ENCODE measurements around the gene TUBG2. TPM values are rescaled to one million over a fixed set of nuclear protein-coding genes. Genes with fewer than 3 reads are reported as not detected.
A peak's percentile ranks its signal among the peaks of the same experiment; 100 is the strongest.
"Not testable (repeated sequence)": the region's sequence is repeated elsewhere in the genome, so short reads cannot be mapped to it uniquely, and the experiment has no call there.

Gene TUBG2
- polyA plus RNA-seq, 1 of the 3 experiments (the other 2 are of a cell fraction), result 33.9 TPM

DNA sequence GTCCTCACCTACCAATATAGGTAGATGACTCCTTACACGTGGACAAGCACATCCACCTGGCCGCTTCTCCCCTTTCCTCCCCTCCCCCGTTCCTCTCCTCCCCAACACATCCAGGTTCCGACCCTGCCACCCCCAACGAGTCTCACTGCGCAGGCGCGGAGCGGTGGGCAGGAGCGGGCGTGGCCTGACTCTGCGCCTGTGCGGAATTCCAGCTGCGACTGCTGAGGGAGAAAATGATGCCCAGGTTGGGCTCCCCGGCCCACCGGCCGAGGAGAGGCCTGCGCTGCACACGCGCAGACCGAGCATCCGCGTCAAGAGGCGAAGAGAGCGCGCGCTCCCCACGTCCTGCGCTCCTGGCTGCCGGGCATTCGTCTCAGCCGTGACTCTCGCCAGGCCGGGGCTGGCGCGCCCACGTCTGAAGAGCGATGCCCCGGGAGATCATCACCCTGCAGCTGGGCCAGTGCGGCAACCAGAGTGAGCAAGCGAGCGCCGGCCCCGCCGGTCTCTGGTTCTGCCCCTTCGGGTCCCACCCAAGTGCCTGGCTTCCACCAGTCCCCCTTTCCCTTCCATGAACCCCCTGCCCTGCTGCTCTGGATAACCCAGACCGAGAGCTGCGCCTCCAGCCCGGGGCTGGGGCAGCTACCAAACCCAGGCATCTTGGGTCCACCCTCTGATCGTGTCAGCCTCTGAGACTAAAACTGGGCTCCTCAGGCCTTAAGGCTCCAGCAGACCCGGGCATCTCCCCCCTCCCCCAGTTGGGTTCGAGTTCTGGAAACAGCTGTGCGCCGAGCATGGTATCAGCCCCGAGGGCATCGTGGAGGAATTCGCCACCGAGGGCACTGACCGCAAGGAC lies at the start of gene TUBG2 (continued):
- TF ChIP-seq RAD21 (IDR thresholded peaks at IDR 0.05; ENCODE audit: low read length) (0 out of 2 replicates have a peak, but pooled peaks have one; percentile 27), MXI1 (IDR thresholded peaks at IDR 0.05; ENCODE audit: low read depth, low read length) (peak; percentile 66), JUND (IDR thresholded peaks at IDR 0.05) (no peak), FOXM1 (IDR thresholded peaks at IDR 0.05; ENCODE audit: low read depth) (no peak), CHD2 (IDR thresholded peaks at IDR 0.05; ENCODE audit: low read length, partially characterized antibody) (peak; percentile 95), TCF12 (IDR thresholded peaks at IDR 0.05) (no peak), GABPA (IDR thresholded peaks at IDR 0.05; ENCODE audit: low read depth) (no peak), REST (IDR thresholded peaks at IDR 0.05; ENCODE audit: low read depth, low read length) (no peak)
- TF ChIP-seq, protein P1, sequence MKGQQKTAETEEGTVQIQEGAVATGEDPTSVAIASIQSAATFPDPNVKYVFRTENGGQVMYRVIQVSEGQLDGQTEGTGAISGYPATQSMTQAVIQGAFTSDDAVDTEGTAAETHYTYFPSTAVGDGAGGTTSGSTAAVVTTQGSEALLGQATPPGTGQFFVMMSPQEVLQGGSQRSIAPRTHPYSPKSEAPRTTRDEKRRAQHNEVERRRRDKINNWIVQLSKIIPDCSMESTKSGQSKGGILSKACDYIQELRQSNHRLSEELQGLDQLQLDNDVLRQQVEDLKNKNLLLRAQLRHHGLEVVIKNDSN (IDR thresholded peaks at IDR 0.05; ENCODE audit: borderline replicate concordance, low read depth), result no peak

- not testable (repeated sequence) for H3K4me1 ChIP-seq (ENCODE audit: control insufficient read depth in 1 of 2, insufficient read depth in 2 of 2, low read depth in 1 of 2, low read length in 1 of 2); H3K9me2 ChIP-seq; H3F3A ChIP-seq (replicated peaks; ENCODE audit: insufficient read depth); H3K27me3 ChIP-seq (ENCODE audit: insufficient read depth); H3K9me3 ChIP-seq
- H3K9ac ChIP-seq, result peak overlapping the region; percentile 81
- WGBS (ENCODE audit: low lambda C conversion rate), result 14% methylated on average over 31 of the region's 42 CpGs
- DNase-seq, result peak; percentile 70
- H3K4me3 ChIP-seq (ENCODE audit: low read depth in 2 of 2, low read length in 1 of 2), result peak overlapping the region; percentile 72 to 87
- ChIA-PET CTCF (interaction anchor here (0.7 to 4.8 kb wide), 6 partner anchors 9 to 68 kb away, joined by 3 to 48 read pairs (median 4); partner anchors contain the start of genes CCR10 and PLEKHH3), POLR2A (interaction anchor here (0.8 to 2.8 kb wide), 5 partner anchors 8 to 71 kb away, joined by 3 to 15 read pairs (median 11); partner anchors contain the start of gene PLEKHH3)
- peak overlapping the region; percentile 86; the same call in 1 of the 2 replicates for H2AFZ ChIP-seq (ENCODE audit: low read depth)
- H4K20me1 ChIP-seq (ENCODE audit: insufficient read depth), result peaks cover 26% of the 10 kb centered on the region
- H3K79me2 ChIP-seq (ENCODE audit: insufficient read depth), result peaks cover 55% of the 10 kb centered on the region
- H3K36me3 ChIP-seq (replicated peaks in 1 of 2; ENCODE audit: control insufficient read depth in 1 of 2, insufficient read depth in 2 of 2, low read length in 1 of 2), result peaks cover 28 to 33% of the 10 kb centered on the region in 2 experiments
- peak overlapping the region; percentile 88 for H3K4me2 ChIP-seq
- H3K27ac ChIP-seq (ENCODE audit: low read depth in 2 of 2, low read length in 1 of 2), result peak overlapping the region; percentile 68 to 91
Measured at GRCh38 chr17:42609814-42610801, 49.0 kb upstream of the TUBG2 start.

Data from SK-N-SH (cell line).